Skin of body (tissue), 2 donors: ENCODE results near the gene C13orf42. TPM values are rescaled to one million over a fixed set of nuclear protein-coding genes. Genes with fewer than 3 reads are reported as not detected.
"Not testable (repeated sequence)": the region's sequence is repeated elsewhere in the genome, so short reads cannot be mapped to it uniquely, and the experiment has no call there.

ENCODE experiments used
- DNase-seq: peaks from one replicate; lab custom pipeline; 2025; lab: John Stamatoyannopoulos, UW
- total RNA-seq: library from RNA; depleted of rRNA; stranded (reverse); fragments of >200 nt; gene quantifications from one replicate; pipeline ENCODE4 v1.2.3, GENCODE V29; 2014

Gene C13orf42
- total RNA-seq, 1 donor from 2014 or later: not detected

DNA sequence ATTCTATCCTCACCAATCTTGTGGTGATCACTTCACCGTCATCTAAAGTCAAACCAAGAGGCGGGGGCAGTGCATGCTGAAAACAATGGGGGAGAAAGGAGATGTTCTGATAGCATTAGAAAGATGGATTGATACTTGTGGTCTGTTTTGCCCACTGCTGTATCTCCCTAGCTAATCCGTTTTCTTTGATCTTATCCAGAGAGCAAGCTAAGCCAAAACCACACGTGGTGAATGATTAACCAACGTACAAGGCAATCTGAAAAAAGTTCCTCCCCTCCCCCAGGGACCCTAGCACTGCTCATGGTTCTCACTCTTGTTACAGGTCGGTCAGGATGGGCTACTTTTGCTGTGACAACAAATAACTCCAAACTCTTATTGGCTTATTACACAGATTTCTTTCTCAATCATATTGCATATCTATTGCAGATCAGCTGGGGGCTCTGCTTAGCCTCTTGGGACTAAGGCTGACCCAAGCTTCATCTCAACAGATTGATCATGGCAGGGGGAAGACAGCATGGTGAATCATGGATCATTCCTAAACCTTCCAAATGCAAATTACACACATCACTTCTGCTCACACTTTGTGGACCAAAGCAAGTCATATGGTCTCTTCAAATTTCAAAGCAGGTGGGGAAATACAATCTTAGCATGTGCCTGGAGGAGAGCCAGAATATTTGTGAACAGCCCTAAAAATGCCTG, 11.9 kb upstream of the C13orf42 start:
- DNase-seq: no peak

DNA sequence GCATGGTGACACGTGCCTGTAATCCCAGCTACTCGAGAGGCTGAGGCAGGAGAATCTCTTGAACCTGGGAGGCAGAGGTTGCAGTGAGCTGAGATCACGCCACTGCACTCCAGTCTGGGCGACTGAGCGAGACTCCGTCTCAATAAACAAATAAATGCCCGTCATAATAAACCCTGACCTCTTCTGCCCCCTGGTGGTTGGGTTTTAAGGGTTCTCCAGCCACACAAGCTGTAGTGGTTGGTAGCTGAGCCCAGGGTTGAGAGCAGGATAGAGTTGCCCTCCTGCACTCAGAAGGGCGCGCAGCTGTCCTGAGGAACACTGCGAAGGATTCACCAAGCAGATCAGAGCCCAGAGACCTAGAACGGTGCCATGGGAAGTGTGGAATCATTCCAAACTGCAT, 9.8 kb upstream of the C13orf42 start:
- not testable (repeated sequence) for DNase-seq

DNA sequence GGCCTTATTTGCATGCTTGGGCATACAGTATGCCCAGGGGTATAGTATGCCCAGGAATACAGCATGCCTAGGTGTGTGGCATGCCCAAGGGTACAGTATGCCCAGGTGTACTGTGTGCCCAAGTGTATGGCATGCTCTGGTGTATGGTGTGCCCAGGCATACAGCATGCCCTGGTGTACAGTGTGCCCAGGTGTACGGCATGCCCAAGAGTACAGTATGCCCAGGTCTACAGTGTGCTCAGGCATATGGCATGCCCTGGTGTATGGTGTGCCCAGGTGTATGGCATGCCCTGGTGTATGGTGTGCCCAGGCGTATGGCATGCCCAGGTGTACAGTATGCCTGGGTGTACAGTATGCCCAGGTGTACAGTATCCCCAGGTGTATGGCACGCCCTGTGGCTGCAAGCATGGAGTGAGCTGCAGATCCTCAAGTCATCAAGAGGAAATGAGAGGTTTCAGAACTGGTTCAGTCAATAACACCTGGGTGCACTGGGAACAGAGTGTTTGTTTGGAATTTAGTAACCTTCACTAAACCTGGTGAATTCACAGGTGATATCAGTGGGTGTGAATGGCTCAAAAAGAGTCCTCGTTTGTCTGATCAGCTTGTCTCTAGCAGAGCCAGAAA, 7.8 kb upstream of the C13orf42 start:
- no peak for DNase-seq

- DNase-seq: no peak
Observed at GRCh38 chr13:51113969-51114368, 2.9 kb upstream of the C13orf42 start.

DNA sequence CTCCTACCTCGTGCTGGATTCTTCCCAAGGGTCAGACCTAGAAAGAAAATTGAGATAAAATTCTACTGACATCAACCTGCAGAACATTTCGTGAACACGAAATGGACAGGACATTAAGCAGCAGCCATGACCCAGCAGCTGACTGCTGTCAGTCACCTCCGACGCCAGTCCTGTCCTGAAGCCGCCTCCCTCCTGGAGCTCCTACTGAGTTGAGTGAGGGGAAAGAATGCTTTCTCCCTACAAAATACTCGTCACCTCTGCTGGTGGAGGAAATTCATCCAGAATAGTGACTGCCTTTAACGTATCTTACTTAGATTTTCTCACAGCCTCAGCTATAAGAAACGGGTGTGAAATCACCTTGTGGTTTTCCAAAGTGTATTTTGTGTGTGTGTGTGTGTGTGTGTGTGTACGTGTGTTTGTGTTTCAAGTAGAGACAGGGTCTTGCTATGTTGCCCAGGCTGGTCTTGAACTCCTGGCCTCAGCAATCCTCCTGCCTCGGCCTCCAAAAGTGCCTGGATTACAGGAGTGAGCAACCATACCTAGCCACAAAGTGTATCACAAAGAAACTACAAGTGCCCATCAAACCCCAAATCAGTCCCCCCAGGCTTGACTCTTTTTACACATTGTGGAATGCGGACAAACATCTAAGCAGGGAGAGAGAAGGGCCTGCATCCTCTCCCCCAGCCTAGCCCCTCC, 2.3 kb upstream of the C13orf42 start:
- DNase-seq: no peak

GRCh38 chr13:51112771-51113170, 1.7 kb upstream of the C13orf42 start:
- no peak for DNase-seq

GRCh38 chr13:51111997-51112396, 923 bp upstream of the C13orf42 start:
- DNase-seq: no peak

GRCh38 chr13:51107996-51108395, 3.1 kb downstream of the C13orf42 start:
- DNase-seq: no peak

DNA sequence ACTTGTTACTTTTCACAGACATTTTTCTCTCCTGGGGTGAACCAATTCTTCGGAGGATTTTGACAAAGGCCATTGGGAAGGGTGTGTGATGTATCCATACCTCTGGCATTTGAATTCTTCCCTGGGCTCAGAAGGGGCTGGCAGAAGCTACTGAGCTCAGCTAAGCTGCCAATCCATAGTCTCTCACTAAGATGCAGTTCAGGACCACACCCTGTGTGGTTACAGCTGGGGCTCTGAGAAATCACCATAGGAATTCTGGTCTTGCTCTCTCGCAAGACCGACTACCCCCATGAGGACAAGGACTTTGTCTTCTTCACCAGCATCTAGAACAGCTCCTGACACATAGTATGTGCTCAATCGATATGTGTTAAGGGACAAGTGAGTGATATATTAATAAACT, 6.0 kb downstream of the C13orf42 start:
- no peak for DNase-seq

GRCh38 chr13:51101636-51102235, 9.3 kb downstream of the C13orf42 start:
- DNase-seq: no peak

- DNase-seq: no peak
Observed at GRCh38 chr13:51097353-51098043, 13.6 kb downstream of the C13orf42 start.

DNA sequence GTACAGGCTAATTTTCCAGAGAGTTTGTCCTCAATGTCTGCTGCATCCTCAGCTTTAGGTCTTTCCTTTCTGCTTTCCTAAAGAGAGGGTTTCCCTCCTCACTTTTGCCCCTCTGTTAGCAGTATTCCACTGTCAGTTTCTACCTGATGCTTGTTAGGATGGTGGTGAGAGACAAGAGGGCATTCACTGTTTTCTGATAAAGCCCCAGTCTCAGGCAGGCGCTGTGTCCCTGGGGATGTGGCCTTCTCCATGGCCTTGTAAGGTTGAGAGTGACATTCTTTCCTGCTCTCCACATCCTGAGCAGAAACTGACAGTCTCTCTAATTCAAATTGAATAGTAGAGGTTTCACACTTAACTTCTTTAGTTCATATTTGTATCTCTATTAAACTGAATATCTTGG, 14.9 kb downstream of the C13orf42 start:
- no peak for DNase-seq

GRCh38 chr13:51093574-51093973, 17.5 kb downstream of the C13orf42 start:
- no peak for DNase-seq

- no peak for DNase-seq
Observed at GRCh38 chr13:51091839-51092238, 19.2 kb downstream of the C13orf42 start.

DNA sequence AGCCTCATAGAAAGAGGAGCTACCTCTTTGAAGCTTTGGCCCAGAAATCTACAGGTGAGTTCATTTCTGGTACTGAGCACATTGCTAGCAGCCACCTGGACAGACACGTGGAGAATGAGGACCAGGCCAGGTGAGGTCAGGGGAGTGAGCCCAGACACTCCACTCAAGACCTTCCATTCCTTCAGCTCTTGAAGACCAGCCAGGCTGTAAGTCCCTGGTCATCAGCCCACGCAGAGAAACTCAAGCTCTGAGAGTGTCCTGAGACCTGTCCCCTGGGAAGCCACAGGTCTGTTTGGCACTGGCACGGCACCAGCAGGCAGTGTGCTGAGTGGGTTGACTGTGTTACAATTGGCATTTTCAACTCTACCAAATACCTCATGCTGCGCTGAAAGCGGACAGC, 27.4 kb downstream of the C13orf42 start:
- no peak for DNase-seq

DNA sequence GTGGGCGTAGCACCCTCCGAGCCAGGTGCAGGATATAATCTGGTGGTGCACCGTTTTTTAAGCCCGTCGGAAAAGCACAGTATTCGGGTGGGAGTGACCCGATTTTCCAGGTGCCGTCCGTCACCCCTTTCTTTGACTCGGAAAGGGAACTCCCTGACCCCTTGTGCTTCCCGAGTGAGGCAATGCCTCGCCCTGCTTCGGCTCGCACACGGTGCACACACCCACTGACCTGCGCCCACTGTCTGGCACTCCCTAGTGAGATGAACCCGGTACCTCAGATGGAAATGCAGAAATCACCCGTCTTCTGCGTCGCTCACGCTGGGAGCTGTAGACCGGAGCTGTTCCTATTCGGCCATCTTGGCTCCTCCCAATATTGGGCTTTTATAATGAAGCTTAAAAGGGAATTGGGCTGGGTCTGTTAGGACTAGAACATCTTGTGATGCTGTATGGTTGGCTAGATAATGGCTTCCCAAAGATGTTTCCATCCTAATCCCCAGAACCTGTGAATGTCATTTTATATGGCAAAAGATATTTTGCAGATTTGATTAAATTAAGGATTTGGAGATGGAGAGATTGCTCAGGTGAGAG, 30.5 kb downstream of the C13orf42 start:
- not testable (repeated sequence) for DNase-seq

GRCh38 chr13:51071493-51071892, 39.6 kb downstream of the C13orf42 start:
- DNase-seq: no peak

DNA sequence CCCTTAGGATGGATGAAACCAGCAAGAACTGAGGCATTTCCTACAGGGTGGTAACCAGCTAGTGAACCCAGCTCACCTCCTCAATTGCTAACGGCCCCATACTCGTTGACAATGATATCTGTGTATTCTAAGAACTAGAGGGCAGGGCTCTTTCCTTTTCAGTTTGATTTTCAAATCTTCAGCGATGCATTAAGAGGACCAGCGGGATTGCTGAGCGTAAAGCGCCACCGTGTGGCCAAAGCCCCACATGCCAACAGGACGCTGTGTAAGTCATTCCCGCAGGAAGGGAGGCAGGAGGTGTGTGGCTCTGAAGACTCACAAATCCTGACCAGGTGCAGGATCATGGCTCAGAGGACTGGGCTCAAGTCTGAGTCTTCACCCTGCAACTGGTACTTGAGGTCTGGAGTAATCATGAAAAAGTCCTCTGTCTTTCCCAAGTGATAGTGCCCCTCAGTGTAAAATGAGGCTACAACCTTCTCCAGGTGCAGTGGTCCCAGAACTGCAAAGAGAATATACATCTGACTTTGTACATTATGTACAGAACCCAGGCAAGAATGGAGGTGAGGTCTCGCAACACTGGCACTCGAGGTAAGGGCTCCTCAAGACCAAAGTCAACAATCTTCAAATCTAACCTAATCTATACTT, 40.9 kb downstream of the C13orf42 start:
- DNase-seq: peak; percentile 62

GRCh38 chr13:51068501-51068900, 42.6 kb downstream of the C13orf42 start:
- no peak for DNase-seq

DNA sequence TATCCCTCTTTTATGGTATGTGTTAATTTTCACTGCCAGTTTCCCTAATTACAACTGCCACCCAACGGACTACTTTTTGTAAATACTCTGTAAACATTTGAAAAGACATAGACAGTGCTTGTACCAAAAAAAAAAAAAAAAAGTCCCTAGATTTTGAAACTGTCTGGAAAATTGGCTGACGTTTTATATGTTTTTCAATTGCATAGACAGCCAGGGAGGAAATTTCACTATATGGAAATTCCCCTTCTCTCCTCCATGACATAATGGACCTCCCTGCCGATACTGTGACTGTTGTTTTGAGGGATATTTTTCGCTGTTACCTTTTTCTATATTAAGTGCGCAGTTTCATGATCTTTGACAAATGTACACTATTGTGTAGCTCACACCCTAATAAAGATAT, 43.4 kb downstream of the C13orf42 start:
- no peak for DNase-seq

- no peak for DNase-seq
Observed at GRCh38 chr13:51067210-51067701, 43.8 kb downstream of the C13orf42 start.
